GM19463 (cell line): ENCODE results near the gene TMEM248.
"Not testable (repeated sequence)": the region's sequence is repeated elsewhere in the genome, so short reads cannot be mapped to it uniquely, and the experiment has no call there.

Experiments used
- ATAC-seq: cut with Tn5 transposase; IDR thresholded peaks from one replicate; pipeline ENCODE4 v1.9.1; 2021; ENCODE audit warnings: mild to moderate bottlenecking, moderate library complexity; ENCODE audit not compliant: unreplicated experiment

Gene TMEM248

DNA sequence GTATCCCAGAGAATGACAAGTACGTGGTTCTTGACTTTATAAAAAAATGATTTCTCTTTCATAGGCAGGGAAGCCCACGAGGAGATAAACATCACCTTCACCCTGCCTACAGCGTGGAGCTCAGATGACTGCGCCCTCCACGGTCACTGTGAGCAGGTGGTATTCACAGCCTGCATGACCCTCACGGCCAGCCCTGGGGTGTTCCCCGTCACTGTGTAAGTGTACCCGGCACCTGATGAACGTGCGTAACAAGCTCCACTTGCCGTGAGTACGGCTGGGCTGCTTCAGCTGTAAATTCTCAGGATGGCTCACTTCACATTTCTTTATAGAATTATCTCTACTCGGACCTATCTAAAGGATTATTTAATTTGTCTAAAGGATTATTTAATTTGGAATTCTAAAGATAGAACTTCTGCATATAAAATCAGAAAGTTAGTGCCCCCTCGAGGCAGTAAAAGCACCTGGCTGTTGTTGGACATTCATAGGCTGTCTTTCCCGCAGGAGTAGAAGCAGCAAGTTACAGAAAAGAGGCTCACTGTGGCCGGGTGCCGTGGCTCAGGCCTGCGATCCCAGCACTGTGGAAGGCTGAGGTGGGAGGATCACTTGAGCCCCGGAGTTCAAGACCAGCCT lies 27.6 kb downstream of the TMEM248 start:
- ATAC-seq = no peak

- ATAC-seq = no peak
Observed at GRCh38 chr7:66950311-66950710, 29.3 kb downstream of the TMEM248 start.

- no peak for ATAC-seq
Observed at GRCh38 chr7:66950763-66951162, 29.7 kb downstream of the TMEM248 start.

- no peak for ATAC-seq
Observed at GRCh38 chr7:66952343-66953043, 31.5 kb downstream of the TMEM248 start.

- no peak for ATAC-seq
Observed at GRCh38 chr7:66953044-66953427, 32.0 kb downstream of the TMEM248 start.

DNA sequence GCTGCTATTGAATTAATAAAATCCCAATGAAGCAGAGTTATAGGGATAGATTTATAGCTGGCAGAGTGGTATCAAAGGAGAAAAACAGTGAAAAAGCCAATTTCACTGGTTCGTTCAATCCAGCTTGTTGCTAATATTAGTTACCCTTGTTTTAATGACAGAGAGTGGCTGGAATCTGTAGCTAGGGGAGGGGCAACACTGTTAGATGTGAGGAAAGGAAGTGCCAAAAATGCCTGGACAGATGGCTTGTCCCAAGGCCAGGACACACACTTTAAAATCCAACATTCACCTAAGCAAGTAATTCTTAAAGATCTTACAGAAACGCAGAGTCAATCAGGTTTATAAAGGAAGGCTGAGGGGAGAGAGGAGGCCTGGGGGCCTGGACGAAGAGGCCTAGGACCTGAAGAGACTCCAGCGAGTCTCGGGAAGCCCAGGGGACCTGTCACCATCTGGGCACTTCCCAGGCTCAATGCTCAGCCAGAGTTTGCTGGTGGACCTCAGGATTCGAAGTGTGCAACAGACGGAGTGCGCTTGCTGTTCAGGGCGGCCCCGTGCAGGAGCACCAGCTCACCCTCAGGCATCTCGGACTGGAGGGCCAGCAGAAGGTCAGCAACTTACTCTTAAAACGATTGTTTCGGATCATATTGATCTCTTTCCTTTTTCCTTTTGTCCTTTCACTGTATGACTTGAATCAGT lies 36.7 kb downstream of the TMEM248 start:
- no peak for ATAC-seq

DNA sequence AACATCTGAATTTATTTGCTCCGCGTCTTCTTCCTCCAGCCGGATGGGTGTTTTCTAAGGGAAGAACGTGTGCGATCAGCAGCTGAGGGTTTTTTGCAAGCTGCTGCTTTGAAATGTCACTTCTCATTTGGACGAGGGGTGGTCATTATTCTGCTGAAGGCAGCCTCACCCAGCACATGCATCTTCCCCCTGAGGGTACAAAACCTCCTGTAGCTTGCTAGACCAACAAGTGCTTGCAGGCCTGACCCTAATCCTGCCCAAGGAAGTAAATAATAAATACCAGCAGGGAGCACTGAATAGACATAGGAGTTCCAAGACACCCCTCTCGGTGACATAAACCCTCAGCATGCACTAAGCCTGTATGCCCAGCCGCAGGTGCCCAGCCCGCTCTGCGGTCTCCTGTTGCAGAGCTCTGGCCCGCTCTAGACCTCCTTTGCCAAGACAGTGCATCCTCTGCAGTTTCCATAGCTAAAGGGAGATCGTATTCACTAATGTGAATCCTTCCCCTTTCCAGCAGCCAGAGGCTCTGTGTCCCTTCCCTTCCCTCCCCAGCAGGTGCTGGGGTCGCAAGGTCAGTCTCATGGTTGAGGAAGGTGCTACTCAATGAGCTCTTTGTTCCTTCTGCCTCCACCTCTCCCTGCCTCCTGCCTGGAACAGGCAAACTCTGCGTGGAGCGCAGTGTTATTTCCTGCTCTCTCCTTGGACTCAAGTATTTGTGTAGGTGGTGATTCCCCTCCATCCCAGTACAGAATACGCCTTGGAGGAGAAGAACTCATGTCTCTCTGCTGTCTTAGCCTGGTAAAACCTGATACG lies 37.7 kb downstream of the TMEM248 start:
- no peak for ATAC-seq

DNA sequence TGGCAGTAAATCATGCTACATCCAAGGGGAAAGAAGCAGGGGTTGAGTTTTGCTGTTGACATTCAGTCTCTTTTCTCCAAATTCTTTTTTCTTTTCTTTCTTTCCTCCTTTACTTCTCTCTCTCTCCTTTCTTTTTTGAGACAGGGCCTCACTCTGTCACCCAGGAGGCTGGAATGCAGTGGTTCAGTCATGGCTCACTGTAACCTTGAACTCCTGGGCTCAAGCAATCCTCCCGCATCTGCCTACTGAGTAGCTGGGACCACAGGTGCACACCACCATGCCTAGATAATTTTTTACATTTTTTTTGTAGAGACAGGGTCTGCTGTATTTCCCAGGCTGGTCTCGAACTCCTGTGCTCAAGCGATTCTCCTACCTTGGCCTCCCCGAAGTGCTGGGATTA lies 39.2 kb downstream of the TMEM248 start:
- no peak for ATAC-seq

GRCh38 chr7:66961096-66961495 lies 40.1 kb downstream of the TMEM248 start:
- ATAC-seq = no peak

GRCh38 chr7:66964411-66964810 lies 43.4 kb downstream of the TMEM248 start:
- ATAC-seq = no peak

GRCh38 chr7:66967029-66967428 lies 46.0 kb downstream of the TMEM248 start:
- no peak for ATAC-seq

GRCh38 chr7:66969001-66969400 lies 48.0 kb downstream of the TMEM248 start:
- not testable (repeated sequence) for ATAC-seq

DNA sequence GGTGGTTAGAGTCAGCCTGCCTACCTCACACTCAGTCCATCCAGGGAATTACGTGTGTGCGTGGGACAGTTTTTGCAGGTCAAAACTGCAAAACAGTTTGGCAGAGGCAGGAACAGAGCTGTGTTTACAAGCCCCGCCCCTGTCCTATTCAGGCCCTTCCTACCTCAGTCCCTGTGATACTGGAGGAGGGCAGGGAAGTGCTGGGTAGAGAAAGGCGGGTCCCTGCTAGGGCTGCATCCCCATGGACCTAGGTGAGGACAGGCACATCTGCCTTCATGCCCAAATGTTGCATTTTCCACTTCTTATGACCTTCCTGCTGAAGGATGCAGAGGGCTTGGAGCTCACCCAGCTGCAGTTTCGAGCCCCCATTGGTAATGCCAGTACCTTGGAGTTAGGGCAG lies 49.3 kb downstream of the TMEM248 start:
- ATAC-seq = no peak

DNA sequence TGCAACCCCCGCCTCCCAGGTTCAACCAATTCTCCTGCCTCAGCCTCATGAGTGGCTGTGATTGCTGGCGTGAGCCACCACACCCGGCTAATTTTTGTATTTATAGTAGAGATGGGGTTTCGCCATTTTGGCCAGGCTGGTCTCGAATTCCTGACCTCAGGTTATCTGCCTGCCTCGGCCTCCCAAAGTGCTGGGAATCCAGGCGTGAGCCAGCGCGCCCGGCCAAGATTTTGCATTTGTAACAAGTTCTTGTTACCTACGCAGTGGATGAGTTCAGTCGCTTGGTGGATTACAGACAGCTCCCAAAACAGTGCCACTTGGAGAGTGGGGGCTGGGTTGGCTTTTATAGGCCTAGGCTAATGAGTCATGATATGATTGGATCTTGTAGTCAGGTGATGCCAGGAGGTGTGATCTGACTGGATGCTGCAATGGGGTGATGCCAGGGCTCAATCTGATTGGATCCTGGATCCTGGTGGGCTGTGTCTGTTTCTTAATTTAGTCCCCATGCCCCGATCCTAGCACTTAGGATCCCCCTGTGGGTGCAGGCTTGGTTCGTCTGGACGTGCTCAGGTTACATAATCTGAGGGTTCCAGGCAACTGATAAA lies 54.1 kb downstream of the TMEM248 start:
- no peak for ATAC-seq

DNA sequence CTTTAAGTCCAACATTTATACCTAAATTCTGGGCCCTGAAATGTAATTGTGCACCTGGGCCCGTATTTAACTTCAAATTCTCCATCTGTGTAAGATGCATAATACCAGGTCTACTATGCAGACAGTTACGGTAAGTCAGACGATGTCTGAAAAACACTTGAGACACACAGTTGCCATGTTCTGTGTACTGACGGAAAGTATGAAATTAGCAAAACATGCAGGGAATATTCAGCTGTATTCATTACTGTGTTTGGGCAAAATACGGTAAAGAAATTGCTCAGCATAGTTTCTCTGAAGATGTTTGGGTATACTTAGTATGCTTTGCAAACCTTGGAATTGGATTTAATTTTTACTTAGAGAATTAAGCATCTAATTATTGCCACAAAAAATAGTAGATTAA lies 57.3 kb downstream of the TMEM248 start:
- not testable (repeated sequence) for ATAC-seq

DNA sequence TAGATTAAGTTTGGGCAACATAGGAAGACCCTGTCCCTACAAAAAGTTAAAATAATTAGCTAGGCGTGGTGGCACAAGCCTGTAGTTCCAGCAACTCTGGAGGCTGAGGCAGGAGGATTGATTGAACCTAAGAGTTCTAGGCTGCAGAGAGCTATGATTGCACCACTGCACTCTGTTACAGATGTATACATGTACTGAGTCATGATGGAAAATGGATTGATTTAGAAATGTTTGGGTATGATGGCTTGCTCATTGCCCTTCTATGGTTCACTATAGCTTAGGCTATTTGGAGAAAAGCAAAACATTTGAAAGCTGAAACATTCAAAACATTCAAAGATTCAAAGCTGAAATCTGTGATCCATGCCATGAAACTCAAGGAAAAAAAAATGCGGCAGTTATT lies 58.0 kb downstream of the TMEM248 start:
- not testable (repeated sequence) for ATAC-seq

DNA sequence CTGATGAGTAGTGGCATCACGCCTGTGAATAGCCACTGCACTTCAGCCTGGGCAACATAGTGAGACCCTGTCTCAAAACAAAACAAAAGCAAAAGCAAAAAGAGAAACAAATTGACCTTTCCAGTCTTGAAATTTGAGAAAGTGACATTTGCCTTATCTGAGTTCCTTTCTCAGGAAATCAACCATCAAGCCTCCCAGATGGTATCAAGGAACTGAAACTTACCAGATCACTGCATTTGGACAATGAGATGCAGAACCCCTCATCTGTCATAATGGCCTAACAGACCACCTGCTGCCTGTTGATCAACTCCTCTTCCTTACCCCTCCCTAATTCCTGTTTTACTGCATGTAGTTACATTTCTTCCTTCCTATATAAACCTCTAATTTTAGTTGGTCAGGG lies 59.3 kb downstream of the TMEM248 start:
- ATAC-seq = not testable (repeated sequence)

DNA sequence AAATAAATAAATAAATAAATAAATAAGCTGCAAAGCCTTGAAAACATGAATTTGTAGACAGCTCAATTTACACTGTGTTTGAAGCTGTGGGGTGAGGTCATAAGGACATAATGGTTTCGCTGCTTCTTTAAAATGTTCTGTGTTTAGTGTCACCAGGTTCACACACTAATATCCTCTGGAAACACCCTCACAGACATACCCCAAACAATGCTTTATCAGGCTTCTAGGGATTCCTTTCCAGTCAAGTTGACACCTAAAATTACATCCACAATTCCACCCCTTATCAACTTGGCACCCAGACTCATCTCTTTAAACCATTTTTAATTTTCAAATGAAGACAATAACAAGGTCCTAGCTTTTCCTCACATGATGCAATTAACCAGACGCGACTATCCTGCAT lies 68.5 kb downstream of the TMEM248 start:
- not testable (repeated sequence) for ATAC-seq

- not testable (repeated sequence) for ATAC-seq
Observed at GRCh38 chr7:66994051-66994450, 73.0 kb downstream of the TMEM248 start.

GRCh38 chr7:66994691-66995049 lies 73.6 kb downstream of the TMEM248 start:
- ATAC-seq = peak; percentile 33
